ENCODE results near the gene BORCS5. TPM values are rescaled to one million over a fixed set of nuclear protein-coding genes. Genes with fewer than 3 reads are reported as not detected.
A peak's percentile ranks its signal among the peaks of the same experiment; 100 is the strongest.

BORCS5 gene
- total and polyA plus RNA-seq, 3 experiments from 2014 or later: 22.0 to 39.7 (median 36.4) TPM

DNA sequence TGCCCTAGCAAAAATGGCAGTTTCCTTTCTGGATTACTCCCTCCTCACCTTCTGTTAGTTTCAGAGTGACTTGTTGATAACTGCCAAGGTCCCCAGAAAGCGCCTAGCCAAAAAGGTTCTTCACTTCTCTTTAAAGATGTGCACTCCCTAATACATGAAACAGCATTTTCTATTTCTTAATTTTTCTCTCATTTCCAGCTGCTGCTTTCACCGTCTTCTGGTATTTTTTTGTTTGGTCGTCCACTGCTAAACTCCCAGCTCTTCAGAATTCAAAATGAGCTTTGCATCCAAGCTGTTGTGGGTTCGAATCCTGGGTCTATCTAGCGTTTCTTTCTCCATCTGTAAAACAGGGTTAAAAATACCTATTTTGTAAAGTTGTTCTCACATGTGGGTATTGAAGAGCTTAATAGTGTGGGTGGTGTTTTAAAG, 397 bp upstream of the BORCS5 start:
- Mint-ChIP-seq H3K27ac (peak overlapping the region; percentile 91 to 100 (median 99)), H3K4me1 (peaks cover 31 to 47% (median 46%) of the 10 kb centered on the region in 3 donors), H3K4me3 (peak overlapping the region; percentile 88 to 98 (median 97)), H3K36me3 (peaks cover 0 to 16% (median 3%) of the 10 kb centered on the region in 3 donors), H3K27me3 (peaks cover 0 to 1% of the 10 kb centered on the region in 2 donors), H3K9me3 (no peaks in the 10 kb centered on the region)
- Histone ChIP-seq H3K9me3 (ENCODE audit: low read length) (no peaks in the 10 kb centered on the region), H3K36me3 (ENCODE audit: insufficient read depth, low read length) (no peaks in the 10 kb centered on the region), H3K27me3 (ENCODE audit: insufficient read depth, low read length, poor library complexity, severe bottlenecking) (no peaks in the 10 kb centered on the region), H3K27ac (ENCODE audit: low read depth, low read length) (peak overlapping the region; percentile 34), H3K4me1 (ENCODE audit: insufficient read depth, low read length) (peaks cover 27% of the 10 kb centered on the region), H3K4me3 (ENCODE audit: low read length) (peak overlapping the region; percentile 31)
- ChIA-PET POLR2A (interaction anchor here (0.6 to 3.5 kb wide), 15 partner anchors 10 to 1631 kb away, joined by 3 to 67 read pairs (median 12); partner anchors contain the start of genes CDKN1B and DUSP16), CTCF (interaction anchor here (0.8 to 3.8 kb wide), 26 partner anchors 9 to 380 kb away, joined by 3 to 23 read pairs (median 6); partner anchors contain the start of gene DUSP16)
- no peak for DNase-seq

DNA sequence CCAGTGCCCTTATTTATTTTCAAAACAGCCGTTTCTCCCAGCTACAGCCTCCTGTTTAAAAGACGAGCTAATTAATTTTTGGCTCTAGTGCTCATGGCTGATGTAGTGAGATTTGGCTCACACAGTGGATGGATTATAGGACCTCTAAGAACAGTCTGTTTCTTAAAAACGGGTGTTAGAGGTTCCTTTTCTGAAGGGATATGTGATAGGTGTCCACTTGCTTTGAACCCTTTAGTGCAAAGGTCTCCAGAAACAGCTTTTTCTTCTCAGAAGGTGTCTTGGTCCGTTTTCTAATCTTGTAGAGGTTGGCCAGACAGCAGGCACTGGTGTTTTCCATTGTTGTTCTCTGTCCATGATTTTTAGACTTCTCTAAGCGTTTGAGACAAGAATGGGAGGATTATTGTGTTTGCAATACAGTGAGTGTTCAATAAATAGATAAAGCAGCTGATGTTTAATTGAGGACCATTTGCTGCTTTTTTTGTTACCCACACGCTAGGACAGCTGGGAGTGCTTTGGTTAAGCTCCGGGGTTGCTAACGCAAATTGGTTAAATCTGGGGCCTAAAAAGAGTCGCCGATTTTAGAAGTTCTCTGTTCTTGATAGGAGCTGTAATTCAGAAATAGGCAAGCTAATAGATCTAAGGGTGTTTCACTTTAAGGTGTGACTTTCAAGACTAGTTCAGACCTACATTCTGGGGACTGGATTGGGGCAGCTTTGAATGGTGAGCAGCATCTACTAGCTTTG, 1.0 kb downstream of the BORCS5 start:
- ChIA-PET CTCF (interaction anchor here (0.6 to 3.8 kb wide), 26 partner anchors 8 to 379 kb away, joined by 3 to 23 read pairs (median 6); partner anchors contain the start of gene DUSP16), POLR2A (interaction anchor here (0.7 to 3.5 kb wide), 20 partner anchors 9 to 1186 kb away, joined by 3 to 67 read pairs (median 5); partner anchors contain the start of genes CDKN1B, CREBL2 and DUSP16)
- H3K27ac ChIP-seq (ENCODE audit: low read depth, low read length): peak overlapping the region; percentile 94
- H3K27me3 ChIP-seq (ENCODE audit: insufficient read depth, low read length, poor library complexity, severe bottlenecking): no peaks in the 10 kb centered on the region
- Mint-ChIP-seq H3K4me1 (peaks cover 36 to 57% (median 56%) of the 10 kb centered on the region in 3 donors), H3K36me3 (peaks cover 0 to 25% (median 10%) of the 10 kb centered on the region in 3 donors), H3K4me3 (peak overlapping the region; percentile 88 to 98 (median 97)), H3K27me3 (peaks cover 0 to 1% of the 10 kb centered on the region in 2 donors), H3K27ac (peak overlapping the region; percentile 91 to 100 (median 99)), H3K9me3 (no peaks in the 10 kb centered on the region)
- peak in 2 of 5 donors; percentile 11 to 25 for DNase-seq
- no peaks in the 10 kb centered on the region for H3K9me3 ChIP-seq (ENCODE audit: low read length)
- H3K4me3 ChIP-seq (ENCODE audit: low read length): peak overlapping the region; percentile 62
- H3K4me1 ChIP-seq (ENCODE audit: insufficient read depth, low read length): peaks cover 26% of the 10 kb centered on the region
- H3K36me3 ChIP-seq (ENCODE audit: insufficient read depth, low read length): no peaks in the 10 kb centered on the region

GRCh38 chr12:12358528-12358927, 1.6 kb downstream of the BORCS5 start:
- Histone ChIP-seq H3K36me3 (ENCODE audit: insufficient read depth, low read length) (no peaks in the 10 kb centered on the region), H3K27me3 (ENCODE audit: insufficient read depth, low read length, poor library complexity, severe bottlenecking) (no peaks in the 10 kb centered on the region), H3K27ac (ENCODE audit: low read depth, low read length) (peak overlapping the region; percentile 94), H3K9me3 (ENCODE audit: low read length) (no peaks in the 10 kb centered on the region), H3K4me1 (ENCODE audit: insufficient read depth, low read length) (peaks cover 26% of the 10 kb centered on the region), H3K4me3 (ENCODE audit: low read length) (peak overlapping the region; percentile 62)
- Mint-ChIP-seq H3K27me3 (peaks cover 0 to 1% of the 10 kb centered on the region in 2 donors), H3K36me3 (peaks cover 0 to 27% (median 10%) of the 10 kb centered on the region in 3 donors), H3K27ac (peak overlapping the region; percentile 91 to 100 (median 99)), H3K4me1 (peaks cover 36 to 57% (median 56%) of the 10 kb centered on the region in 3 donors), H3K4me3 (peak overlapping the region; percentile 88 to 98 (median 97)), H3K9me3 (no peaks in the 10 kb centered on the region)
- no peak for DNase-seq
- CTCF ChIA-PET: interaction anchor here (0.9 to 3.8 kb wide), 15 partner anchors 9 to 378 kb away, joined by 3 to 23 read pairs (median 8); no protein-coding TSS in a partner anchor
- POLR2A ChIA-PET: interaction anchor here (0.7 to 3.5 kb wide), 5 partner anchors 12 to 364 kb away, joined by 3 to 67 read pairs (median 3); partner anchors contain the start of genes CDKN1B and CREBL2

DNA sequence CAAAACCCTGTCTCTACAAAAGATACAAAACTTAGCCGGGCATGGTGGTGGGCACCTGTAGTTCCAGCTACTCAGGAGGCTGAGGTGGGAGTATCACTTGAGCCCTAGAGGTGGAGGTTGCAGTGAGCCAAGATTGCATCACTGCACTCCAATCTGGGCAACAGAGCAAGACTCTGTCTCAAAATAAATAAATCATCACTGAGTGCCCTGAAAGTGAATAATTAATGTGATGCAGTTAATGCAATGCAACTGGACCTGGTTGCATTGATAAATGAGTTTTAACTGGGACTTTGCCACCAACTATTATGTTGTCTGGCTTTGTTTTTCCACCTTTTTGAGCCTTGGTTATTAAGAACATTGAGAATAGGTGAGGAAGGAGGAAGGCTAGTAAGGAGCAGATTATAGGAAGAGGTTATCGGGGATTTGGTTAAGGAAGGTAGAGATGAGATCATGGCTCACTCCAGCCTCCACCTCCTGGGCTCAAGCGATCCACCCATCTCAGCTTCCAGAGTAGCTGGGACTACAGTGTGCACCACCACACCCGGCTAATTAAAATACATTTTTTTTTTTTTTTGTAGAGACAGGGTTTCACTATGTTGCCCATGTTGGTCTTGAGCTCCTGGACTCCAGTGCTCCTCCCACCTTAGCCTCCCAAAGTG, 8.0 kb downstream of the BORCS5 start:
- Mint-ChIP-seq H3K27ac (peak overlapping the region in 6 of 8 donors; percentile 12 to 87 (median 77)), H3K27me3 (no peaks in the 10 kb centered on the region), H3K36me3 (peaks cover 0 to 36% (median 27%) of the 10 kb centered on the region in 3 donors), H3K4me3 (peak overlapping the region in 2 of 7 donors; percentile 24 to 47), H3K4me1 (peaks cover 50 to 72% (median 70%) of the 10 kb centered on the region in 3 donors), H3K9me3 (no peaks in the 10 kb centered on the region)
- peaks cover 24% of the 10 kb centered on the region for H3K4me1 ChIP-seq (ENCODE audit: insufficient read depth, low read length)
- ChIA-PET POLR2A (interaction anchor here (0.6 to 3.0 kb wide), 4 partner anchors 8 to 366 kb away, joined by 3 to 17 read pairs (median 4); partner anchors contain the start of gene BORCS5), CTCF (interaction anchor here (1.4 to 1.5 kb wide), 2 partner anchors 8 to 333 kb away, joined by 3 to 4 read pairs; partner anchors contain the start of gene BORCS5)
- peaks cover 13% of the 10 kb centered on the region for H3K36me3 ChIP-seq (ENCODE audit: insufficient read depth, low read length)
- H3K9me3 ChIP-seq (ENCODE audit: low read length): no peaks in the 10 kb centered on the region
- H3K27ac ChIP-seq (ENCODE audit: low read depth, low read length): no peak overlapping the region
- H3K27me3 ChIP-seq (ENCODE audit: insufficient read depth, low read length, poor library complexity, severe bottlenecking): no peaks in the 10 kb centered on the region
- H3K4me3 ChIP-seq (ENCODE audit: low read length): no peak overlapping the region
- no peak for DNase-seq

- H3K9me3 ChIP-seq (ENCODE audit: low read length): no peaks in the 10 kb centered on the region
- ChIA-PET CTCF (interaction anchor here (1.0 to 2.3 kb wide), 4 partner anchors 9 to 371 kb away, joined by 3 to 14 read pairs (median 4); partner anchors contain the start of gene BORCS5), POLR2A (interaction anchor here (0.6 to 3.0 kb wide), 4 partner anchors 8 to 367 kb away, joined by 3 to 17 read pairs (median 4); partner anchors contain the start of gene BORCS5)
- peaks cover 13% of the 10 kb centered on the region for H3K36me3 ChIP-seq (ENCODE audit: insufficient read depth, low read length)
- Mint-ChIP-seq H3K36me3 (peaks cover 0 to 38% (median 27%) of the 10 kb centered on the region in 3 donors), H3K27me3 (no peaks in the 10 kb centered on the region), H3K4me1 (peaks cover 52 to 76% (median 66%) of the 10 kb centered on the region in 3 donors), H3K9me3 (no peaks in the 10 kb centered on the region), H3K27ac (peak overlapping the region; percentile 55 to 93 (median 78)), H3K4me3 (peak overlapping the region in 6 of 7 donors; percentile 0 to 37 (median 25))
- H3K27ac ChIP-seq (ENCODE audit: low read depth, low read length): no peak overlapping the region
- H3K4me3 ChIP-seq (ENCODE audit: low read length): no peak overlapping the region
- H3K27me3 ChIP-seq (ENCODE audit: insufficient read depth, low read length, poor library complexity, severe bottlenecking): no peaks in the 10 kb centered on the region
- DNase-seq: no peak
- H3K4me1 ChIP-seq (ENCODE audit: insufficient read depth, low read length): peaks cover 24% of the 10 kb centered on the region
Measured at GRCh38 chr12:12365446-12365802, 8.5 kb downstream of the BORCS5 start.

DNA sequence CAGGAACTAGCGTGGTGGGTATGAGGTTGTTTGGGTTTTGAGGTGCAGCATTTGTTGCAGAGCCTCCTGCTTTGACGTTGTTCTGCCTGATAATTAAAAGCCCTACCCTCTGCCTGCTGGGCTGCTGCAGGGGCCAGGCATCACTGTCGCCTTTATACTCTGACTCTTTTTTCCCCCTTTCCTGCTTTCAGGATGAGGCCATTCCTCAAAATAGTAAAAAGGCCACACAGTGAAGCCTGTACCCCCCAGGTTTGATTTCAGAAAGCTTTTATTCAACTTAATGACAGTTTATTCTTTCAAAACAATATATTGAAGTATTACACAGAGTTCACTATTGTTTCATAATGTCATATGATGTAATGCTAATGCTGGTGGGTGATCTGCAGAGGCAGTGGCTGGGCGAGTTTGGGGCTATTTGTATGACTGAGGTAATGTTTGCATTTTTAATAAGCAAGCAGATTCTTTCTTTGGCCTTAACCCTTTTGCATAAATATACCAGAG, 9.1 kb downstream of the BORCS5 start:
- POLR2A ChIA-PET: interaction anchor here (1.0 to 3.0 kb wide), 2 partner anchors 9 to 348 kb away, joined by 3 to 17 read pairs; partner anchors contain the start of gene BORCS5

More for the DNA sequence above, 9.1 kb downstream of the BORCS5 start:
- Mint-ChIP-seq H3K9me3 (no peaks in the 10 kb centered on the region), H3K27me3 (no peaks in the 10 kb centered on the region), H3K36me3 (peaks cover 0 to 39% (median 28%) of the 10 kb centered on the region in 3 donors), H3K27ac (peak overlapping the region; percentile 55 to 93 (median 79)), H3K4me3 (peak overlapping the region in 5 of 7 donors; percentile 1 to 44 (median 30)), H3K4me1 (peaks cover 49 to 75% (median 63%) of the 10 kb centered on the region in 3 donors)
- H3K36me3 ChIP-seq (ENCODE audit: insufficient read depth, low read length): peaks cover 13% of the 10 kb centered on the region
- no peak for DNase-seq
- no peak overlapping the region for H3K4me3 ChIP-seq (ENCODE audit: low read length)
- H3K9me3 ChIP-seq (ENCODE audit: low read length): no peaks in the 10 kb centered on the region
- peaks cover 24% of the 10 kb centered on the region for H3K4me1 ChIP-seq (ENCODE audit: insufficient read depth, low read length)
- H3K27ac ChIP-seq (ENCODE audit: low read depth, low read length): no peak overlapping the region
- CTCF ChIA-PET: interaction anchor here (1.0 to 2.3 kb wide), 4 partner anchors 9 to 370 kb away, joined by 3 to 14 read pairs (median 4); partner anchors contain the start of gene BORCS5
- H3K27me3 ChIP-seq (ENCODE audit: insufficient read depth, low read length, poor library complexity, severe bottlenecking): no peaks in the 10 kb centered on the region

Measured in CD8-positive, alpha-beta memory T cell (primary cell).